Lower leg skin (tissue), 4 donors: ENCODE results near the gene AASDHPPT. TPM values are rescaled to one million over a fixed set of nuclear protein-coding genes. Genes with fewer than 3 reads are reported as not detected.
"Not testable (repeated sequence)": the region's sequence is repeated elsewhere in the genome, so short reads cannot be mapped to it uniquely, and the experiment has no call there.

Experiments
- DNase-seq, 2 donors: peaks; one replicate each; pipeline ENCODE4 v3.0.0-alpha.2; 2019; ENCODE audit warnings: low spot score in 2 of 2
- H3K4me3 ChIP-seq: fragments of 200-600 bp; sonication (generic); 2 replicates; pipeline ENCODE4 v1.5.1; 2017; ENCODE audit warnings: mild to moderate bottlenecking, low read depth; ENCODE audit not compliant: poor library complexity, severe bottlenecking
- POLR2A ChIP-seq, 2 donors: fragments of 450-650 bp; IDR thresholded peaks; one replicate each; pipeline ENCODE4 v1.6.1; 2016 to 2017; ENCODE audit warnings: antibody characterized with exemption in 2 of 2, mild to moderate bottlenecking in 1 of 2, moderate library complexity in 1 of 2
- WGBS, 2 donors: methylation state at CpG; one replicate each; pipeline ENCODE4 v1.1.5; 2018; 5-methylcytosine and 5-hydroxymethylcytosine counted together
- intact Hi-C: fragments of 100-400 bp; cut with DNase I; formaldehyde crosslinking; loops from one replicate; pipeline ENCODE4 v1.15.0; 2023; ENCODE audit warnings: low total_unique reads
- total RNA-seq, 4 donors: library from RNA; depleted of rRNA; stranded (reverse); fragments of >200 nt; gene quantifications; one replicate each; pipeline ENCODE4 v1.1.0, GENCODE V29; 2016
- TF ChIP-seq, protein P1 (sequence below), 3 donors: fragments of 450-650 bp; IDR thresholded peaks; one replicate each; pipeline ENCODE4 v1.5.1; 2016; ENCODE audit warnings: antibody characterized with exemption in 3 of 3, mild to moderate bottlenecking in 3 of 3, moderate library complexity in 2 of 3

AASDHPPT gene
- total RNA-seq, 4 donors from 2014 or later: 30.5 to 48.2 (median 37.2) TPM

DNA sequence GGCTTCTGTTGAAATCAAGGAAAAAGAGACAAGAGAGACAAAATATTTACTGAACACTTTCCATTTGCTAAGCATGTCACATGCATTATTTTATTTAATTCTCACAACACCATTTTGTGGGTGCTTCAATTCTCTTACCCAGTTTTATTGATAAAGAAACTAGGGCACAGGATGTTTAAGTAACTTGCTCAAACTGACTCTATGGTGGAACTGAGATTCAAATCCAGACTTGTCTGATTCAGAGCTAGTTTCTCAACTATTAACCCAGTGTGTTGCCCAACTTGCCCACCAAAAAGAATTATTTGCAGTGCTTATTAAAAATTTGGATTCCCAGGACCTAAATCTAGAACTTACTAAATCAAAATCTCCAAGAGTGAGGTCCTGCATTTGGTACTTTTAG is 33.9 kb upstream of the AASDHPPT start:
- intact Hi-C loops: no loop called here
- DNase-seq: no peak
- no peak overlapping the region for H3K4me3 ChIP-seq
- TF ChIP-seq, protein P1, sequence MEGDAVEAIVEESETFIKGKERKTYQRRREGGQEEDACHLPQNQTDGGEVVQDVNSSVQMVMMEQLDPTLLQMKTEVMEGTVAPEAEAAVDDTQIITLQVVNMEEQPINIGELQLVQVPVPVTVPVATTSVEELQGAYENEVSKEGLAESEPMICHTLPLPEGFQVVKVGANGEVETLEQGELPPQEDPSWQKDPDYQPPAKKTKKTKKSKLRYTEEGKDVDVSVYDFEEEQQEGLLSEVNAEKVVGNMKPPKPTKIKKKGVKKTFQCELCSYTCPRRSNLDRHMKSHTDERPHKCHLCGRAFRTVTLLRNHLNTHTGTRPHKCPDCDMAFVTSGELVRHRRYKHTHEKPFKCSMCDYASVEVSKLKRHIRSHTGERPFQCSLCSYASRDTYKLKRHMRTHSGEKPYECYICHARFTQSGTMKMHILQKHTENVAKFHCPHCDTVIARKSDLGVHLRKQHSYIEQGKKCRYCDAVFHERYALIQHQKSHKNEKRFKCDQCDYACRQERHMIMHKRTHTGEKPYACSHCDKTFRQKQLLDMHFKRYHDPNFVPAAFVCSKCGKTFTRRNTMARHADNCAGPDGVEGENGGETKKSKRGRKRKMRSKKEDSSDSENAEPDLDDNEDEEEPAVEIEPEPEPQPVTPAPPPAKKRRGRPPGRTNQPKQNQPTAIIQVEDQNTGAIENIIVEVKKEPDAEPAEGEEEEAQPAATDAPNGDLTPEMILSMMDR (IDR thresholded peaks at IDR 0.05): no peak

GRCh38 chr11:106047631-106048030 is 29.8 kb upstream of the AASDHPPT start:
- no peak for TF ChIP-seq POLR2A (IDR thresholded peaks at IDR 0.05)
- TF ChIP-seq, protein P1 (IDR thresholded peaks at IDR 0.05): no peak
- DNase-seq: no peak
- intact Hi-C loops: no loop called here
- no peak overlapping the region for H3K4me3 ChIP-seq

- DNase-seq: no peak
- intact Hi-C loops: no loop called here
- 73 to 81% methylated on average over 5 of the region's 5 CpGs for WGBS, 2 donors
These were observed 27.6 kb upstream of the AASDHPPT start for GRCh38 chr11:106049727-106050476.

DNA sequence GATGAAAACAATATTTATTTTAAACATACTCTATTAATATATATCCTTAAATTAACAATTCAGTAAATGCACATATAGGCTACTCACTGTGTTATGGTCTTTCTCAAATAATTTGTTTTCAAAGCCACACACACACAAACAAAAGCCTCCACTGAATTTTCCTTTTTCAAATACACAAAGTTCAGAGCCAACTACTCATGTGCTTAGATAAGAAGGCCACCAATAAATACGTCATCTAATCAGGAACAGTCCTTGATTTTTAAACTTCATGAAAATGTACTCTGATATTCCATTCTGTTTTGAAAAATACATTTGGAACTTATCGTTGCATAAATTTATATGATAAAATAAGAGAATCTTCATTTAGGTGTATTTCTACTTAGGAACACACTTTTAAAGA is 26.4 kb upstream of the AASDHPPT start:
- WGBS, 2 donors: 82% methylated on average over 2 of the region's 2 CpGs
- H3K4me3 ChIP-seq: no peak overlapping the region
- intact Hi-C loops: no loop called here
- TF ChIP-seq, protein P1 (IDR thresholded peaks at IDR 0.05): no peak
- no peak for TF ChIP-seq POLR2A (IDR thresholded peaks at IDR 0.05)
- no peak for DNase-seq

More at GRCh38 chr11:106049727-106050476, 27.6 kb upstream of the AASDHPPT start:
- TF ChIP-seq, protein P1 (IDR thresholded peaks at IDR 0.05): no peak
- no peak for TF ChIP-seq POLR2A (IDR thresholded peaks at IDR 0.05)
- no peak overlapping the region for H3K4me3 ChIP-seq

- intact Hi-C loops, H3K4me3 ChIP-seq, DNase-seq: not testable (repeated sequence)
- 91 to 94% methylated on average over 14 of the region's 14 CpGs for WGBS, 2 donors
These were observed 19.1 kb upstream of the AASDHPPT start for GRCh38 chr11:106058377-106058776.

DNA sequence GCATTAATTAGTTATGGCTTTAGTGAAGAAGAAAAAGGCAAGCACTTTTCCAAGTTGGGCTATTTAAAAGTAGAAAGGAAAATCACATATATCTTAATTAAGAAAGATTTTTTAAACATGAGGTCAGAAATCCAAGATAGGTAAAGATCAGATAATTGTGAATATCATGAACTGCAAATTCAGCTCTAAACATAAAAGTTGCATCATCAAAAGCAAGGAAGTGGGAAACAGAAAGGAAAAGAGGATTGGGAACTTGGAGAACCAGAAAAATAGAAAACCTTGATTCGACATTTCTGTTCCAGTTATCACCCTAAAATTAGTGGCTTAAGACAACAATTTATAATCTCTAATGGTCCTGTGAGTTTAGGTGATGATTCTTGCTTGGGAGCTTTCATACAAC is 17.8 kb upstream of the AASDHPPT start:
- intact Hi-C loops: no loop called here
- DNase-seq: no peak
- no peak overlapping the region for H3K4me3 ChIP-seq
- TF ChIP-seq POLR2A (IDR thresholded peaks at IDR 0.05): no peak
- TF ChIP-seq, protein P1 (IDR thresholded peaks at IDR 0.05): no peak
- 95 to 97% methylated on average over 1 of the region's 1 CpG for WGBS, 2 donors
